ENCODE data around the gene CYB5RL. TPM values are rescaled to one million over a fixed set of nuclear protein-coding genes. Genes with fewer than 3 reads are reported as not detected.
A peak's percentile ranks its signal among the peaks of the same experiment; 100 is the strongest.

The CYB5RL gene
- total RNA-seq, 1 donor from 2014 or later = 9.0 TPM

DNA sequence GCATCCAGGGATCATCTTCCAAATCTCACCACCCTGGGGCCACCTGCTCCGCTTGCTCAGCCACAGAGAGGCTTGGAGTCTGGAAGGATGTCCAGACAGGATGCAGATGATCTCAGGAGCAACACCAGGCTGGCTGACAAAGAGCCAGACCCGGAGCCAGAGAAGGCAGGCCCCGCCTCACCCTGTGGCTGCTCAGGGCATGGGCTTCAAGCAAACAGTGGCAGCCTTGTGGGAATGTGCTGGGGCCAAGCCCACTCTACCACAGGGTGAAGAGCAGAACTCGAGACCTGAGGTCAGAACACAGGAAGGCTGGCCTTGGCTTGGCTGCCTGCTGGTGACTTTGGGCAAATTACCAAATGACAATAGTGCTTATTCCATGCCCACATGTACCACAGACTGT is 45.7 kb upstream of the CYB5RL start:
- Mint-ChIP-seq H3K27ac (no peak overlapping the region), H3K4me1 (ENCODE audit: low read depth) (no peaks in the 10 kb centered on the region), H3K27me3 (no peaks in the 10 kb centered on the region), H3K4me3 (ENCODE audit: low read depth) (no peak overlapping the region), H3K36me3 (ENCODE audit: insufficient read depth) (peaks cover 8% of the 10 kb centered on the region), H3K9me3 (ENCODE audit: low read depth) (no peaks in the 10 kb centered on the region)
- no peak for DNase-seq (ENCODE audit: low spot score, unreplicated experiment)
- TF ChIP-seq, protein P1, sequence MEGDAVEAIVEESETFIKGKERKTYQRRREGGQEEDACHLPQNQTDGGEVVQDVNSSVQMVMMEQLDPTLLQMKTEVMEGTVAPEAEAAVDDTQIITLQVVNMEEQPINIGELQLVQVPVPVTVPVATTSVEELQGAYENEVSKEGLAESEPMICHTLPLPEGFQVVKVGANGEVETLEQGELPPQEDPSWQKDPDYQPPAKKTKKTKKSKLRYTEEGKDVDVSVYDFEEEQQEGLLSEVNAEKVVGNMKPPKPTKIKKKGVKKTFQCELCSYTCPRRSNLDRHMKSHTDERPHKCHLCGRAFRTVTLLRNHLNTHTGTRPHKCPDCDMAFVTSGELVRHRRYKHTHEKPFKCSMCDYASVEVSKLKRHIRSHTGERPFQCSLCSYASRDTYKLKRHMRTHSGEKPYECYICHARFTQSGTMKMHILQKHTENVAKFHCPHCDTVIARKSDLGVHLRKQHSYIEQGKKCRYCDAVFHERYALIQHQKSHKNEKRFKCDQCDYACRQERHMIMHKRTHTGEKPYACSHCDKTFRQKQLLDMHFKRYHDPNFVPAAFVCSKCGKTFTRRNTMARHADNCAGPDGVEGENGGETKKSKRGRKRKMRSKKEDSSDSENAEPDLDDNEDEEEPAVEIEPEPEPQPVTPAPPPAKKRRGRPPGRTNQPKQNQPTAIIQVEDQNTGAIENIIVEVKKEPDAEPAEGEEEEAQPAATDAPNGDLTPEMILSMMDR (IDR thresholded peaks at IDR 0.05; ENCODE audit: unreplicated experiment) = no peak

DNA sequence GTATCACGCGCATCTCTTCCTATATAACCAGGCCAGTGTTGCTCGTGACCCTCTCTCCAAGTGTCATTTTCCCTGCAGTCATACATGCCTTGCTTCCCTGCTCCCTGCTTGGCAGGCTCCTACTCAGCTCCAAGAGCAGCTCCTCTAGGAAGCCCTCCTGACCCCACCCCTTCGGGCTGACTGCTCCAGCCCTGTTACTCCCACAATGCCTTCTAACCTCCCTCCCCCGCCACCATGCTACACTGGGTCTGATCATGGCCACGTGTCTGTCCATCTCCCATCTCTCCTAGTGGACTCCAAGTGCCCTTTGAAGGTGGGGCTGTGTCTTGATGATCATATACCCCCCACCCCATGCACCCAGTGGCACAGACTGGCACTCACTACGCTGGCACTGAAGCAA is 44.8 kb upstream of the CYB5RL start:
- no peak for DNase-seq (ENCODE audit: low spot score, unreplicated experiment)
- Mint-ChIP-seq H3K4me1 (ENCODE audit: low read depth) (no peaks in the 10 kb centered on the region), H3K27ac (peak overlapping the region; percentile 75), H3K36me3 (ENCODE audit: insufficient read depth) (peaks cover 8% of the 10 kb centered on the region), H3K9me3 (ENCODE audit: low read depth) (no peaks in the 10 kb centered on the region), H3K27me3 (no peaks in the 10 kb centered on the region), H3K4me3 (ENCODE audit: low read depth) (no peak overlapping the region)
- TF ChIP-seq, protein P1 (IDR thresholded peaks at IDR 0.05; ENCODE audit: unreplicated experiment) = no peak

DNA sequence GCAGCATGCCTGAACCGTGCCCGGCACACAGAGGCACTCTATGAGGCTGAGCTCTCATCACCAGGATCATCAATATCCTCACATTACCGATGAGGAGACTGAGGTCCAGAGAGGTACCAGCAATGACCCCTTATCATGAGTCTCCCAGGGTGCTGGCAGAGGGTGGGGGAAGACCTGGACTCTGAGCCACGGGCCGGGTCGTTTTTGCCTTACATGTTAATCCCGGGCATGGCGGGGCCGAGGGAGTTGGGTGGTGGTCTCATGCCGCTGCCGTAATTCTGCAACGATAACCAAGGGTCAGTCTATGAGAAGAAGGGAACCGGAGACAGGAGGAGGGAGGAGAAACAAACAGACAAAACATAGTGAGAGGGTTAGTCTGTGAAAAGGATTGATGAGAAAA is 43.2 kb upstream of the CYB5RL start:
- no peak for DNase-seq (ENCODE audit: low spot score, unreplicated experiment)
- Mint-ChIP-seq H3K9me3 (ENCODE audit: low read depth) (no peaks in the 10 kb centered on the region), H3K4me1 (ENCODE audit: low read depth) (no peaks in the 10 kb centered on the region), H3K4me3 (ENCODE audit: low read depth) (no peak overlapping the region), H3K27me3 (no peaks in the 10 kb centered on the region), H3K36me3 (ENCODE audit: insufficient read depth) (peaks cover 8% of the 10 kb centered on the region), H3K27ac (peak overlapping the region; percentile 18)
- TF ChIP-seq, protein P1 (IDR thresholded peaks at IDR 0.05; ENCODE audit: unreplicated experiment) = no peak

DNA sequence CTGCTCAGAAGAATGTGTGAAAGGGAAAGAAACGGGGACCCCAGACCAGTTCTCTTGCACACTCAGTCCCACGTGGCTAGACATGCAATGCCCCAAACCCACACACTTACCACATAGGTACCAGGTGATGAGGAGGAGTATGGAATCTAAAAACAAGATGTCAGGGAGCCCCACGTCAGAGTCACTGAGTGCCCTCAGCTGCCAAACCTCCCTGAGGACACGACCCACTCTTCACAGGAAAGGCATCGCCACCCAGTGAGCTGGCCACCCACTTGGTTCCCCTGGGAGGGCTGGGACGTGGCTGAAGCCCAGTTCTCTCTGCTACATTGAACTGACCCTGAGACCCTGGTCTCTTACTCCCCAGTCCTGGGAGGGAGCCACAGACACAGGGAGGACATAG is 41.5 kb upstream of the CYB5RL start:
- DNase-seq (ENCODE audit: low spot score, unreplicated experiment) = no peak
- Mint-ChIP-seq H3K9me3 (ENCODE audit: low read depth) (no peaks in the 10 kb centered on the region), H3K4me3 (ENCODE audit: low read depth) (no peak overlapping the region), H3K36me3 (ENCODE audit: insufficient read depth) (peaks cover 18% of the 10 kb centered on the region), H3K27me3 (no peaks in the 10 kb centered on the region), H3K4me1 (ENCODE audit: low read depth) (no peaks in the 10 kb centered on the region), H3K27ac (no peak overlapping the region)
- TF ChIP-seq, protein P1 (IDR thresholded peaks at IDR 0.05; ENCODE audit: unreplicated experiment) = no peak

DNA sequence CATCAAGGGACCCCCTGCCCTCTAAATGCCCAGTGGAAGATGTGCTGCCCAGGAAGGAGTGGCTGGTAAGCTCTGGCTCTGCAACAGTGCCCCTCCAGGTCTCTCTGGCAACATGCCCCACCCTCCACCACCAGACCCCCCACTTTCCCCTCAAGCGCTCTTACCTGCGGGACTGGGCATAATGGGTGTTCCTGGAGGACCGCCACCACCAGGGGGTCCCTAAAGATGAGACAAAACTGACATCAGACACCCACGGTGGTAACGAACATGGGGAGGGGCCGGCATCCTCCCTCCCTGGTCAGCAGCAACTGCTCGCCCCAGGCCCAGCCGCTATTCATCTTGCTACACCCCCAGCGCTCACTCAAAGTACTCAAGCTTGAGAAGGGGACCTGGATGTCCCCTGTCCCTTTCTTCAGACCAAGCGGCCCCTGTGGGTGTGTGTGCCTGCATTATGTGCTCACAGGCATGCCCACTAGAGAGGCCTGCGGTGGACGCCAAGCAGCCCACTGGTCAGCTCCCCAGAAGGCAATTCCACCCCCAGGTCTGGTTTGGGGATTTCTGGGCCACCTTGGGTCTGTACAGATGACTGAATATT is 41.0 kb upstream of the CYB5RL start:
- Mint-ChIP-seq H3K27ac (no peak overlapping the region), H3K4me1 (ENCODE audit: low read depth) (no peaks in the 10 kb centered on the region), H3K4me3 (ENCODE audit: low read depth) (no peak overlapping the region), H3K36me3 (ENCODE audit: insufficient read depth) (peaks cover 19% of the 10 kb centered on the region), H3K9me3 (ENCODE audit: low read depth) (no peaks in the 10 kb centered on the region), H3K27me3 (no peaks in the 10 kb centered on the region)
- TF ChIP-seq, protein P1 (IDR thresholded peaks at IDR 0.05; ENCODE audit: unreplicated experiment) = no peak
- no peak for DNase-seq (ENCODE audit: low spot score, unreplicated experiment)

All from progenitor cell of endocrine pancreas (in vitro differentiated cells).